Small intestine (tissue), 7 donors: ENCODE results near the gene VILL. TPM values are rescaled to one million over a fixed set of nuclear protein-coding genes. Genes with fewer than 3 reads are reported as not detected.

ENCODE experiments used
- DNase-seq, 2 donors: peaks; one replicate each; pipeline versions ENCODE4 v3.0.0 to v3.0.0-alpha.2; 2013
- FAIRE-seq: peaks from 2 replicates; lab custom pipeline; 2012; peaks lifted over from hg19 to GRCh38; lab: Jason Lieb, UNC
- H3K27ac ChIP-seq, 3 donors: one replicate each; pipeline ENCODE4 v1.5.1; 2013; ENCODE audit warnings: low read length in 2 of 3, mild to moderate bottlenecking in 2 of 3, control low read depth in 1 of 3, inconsistent platforms in 1 of 3, low read depth in 1 of 3, moderate library complexity in 1 of 3
- H3K27me3 ChIP-seq, 3 donors: one replicate each; pipeline ENCODE4 v1.6.1; 2013; ENCODE audit warnings: low read length in 3 of 3, inconsistent platforms in 1 of 3; ENCODE audit not compliant: control insufficient read depth in 3 of 3, insufficient read depth in 3 of 3
- H3K36me3 ChIP-seq, 3 donors: one replicate each; pipeline ENCODE4 v1.6.1; 2013; ENCODE audit warnings: low read length in 3 of 3, inconsistent platforms in 1 of 3, low read depth in 1 of 3, mild to moderate bottlenecking in 1 of 3, moderate library complexity in 1 of 3; ENCODE audit not compliant: control insufficient read depth in 3 of 3, insufficient read depth in 2 of 3
- H3K4me1 ChIP-seq, 3 donors: one replicate each; pipeline ENCODE4 v1.6.1; 2013; ENCODE audit warnings: low read length in 2 of 3, inconsistent platforms in 1 of 3, low read depth in 1 of 3, mild to moderate bottlenecking in 1 of 3, moderate library complexity in 1 of 3; ENCODE audit not compliant: control insufficient read depth in 3 of 3, insufficient read depth in 2 of 3
- H3K4me3 ChIP-seq, 3 donors: one replicate each; pipeline ENCODE4 v1.5.1; 2013; ENCODE audit warnings: low read length in 3 of 3, control low read depth in 1 of 3, inconsistent platforms in 1 of 3, low read depth in 1 of 3, mild to moderate bottlenecking in 1 of 3, moderate library complexity in 1 of 3
- H3K9me3 ChIP-seq, 2 donors: one replicate each; pipeline ENCODE4 v1.6.1; 2013; ENCODE audit warnings: low read depth in 1 of 2, low read length in 1 of 2; ENCODE audit not compliant: control insufficient read depth in 2 of 2, insufficient read depth in 1 of 2
- WGBS, 3 donors: extraction: QIAGEN DNeasy Blood & Tissue Kit; methylation state at CpG; one replicate each; pipeline ENCODE4 v1.1.7; 2013; 5-methylcytosine and 5-hydroxymethylcytosine counted together
- polyA plus RNA-seq, 4 donors: library from polyadenylated mRNA; stranded (reverse) in 3 of 4; unstranded in 1 of 4; fragments of 200-250 nt in 3 of 4; fragments of 120-200 nt in 1 of 4; gene quantifications; one replicate each; pipeline versions ENCODE4 v1.2.1 to v1.2.3, GENCODE V29; 2013
- donor health status: healthy with polysubstance abuse.
- donor health status: control.
- donor health status: control.
- donor health status: Bipolar disorder and iron deficiency.
- donor health status: healthy.

Gene VILL
- polyA plus RNA-seq, 4 donors = 57.6 to 266 (median 154) TPM

DNA sequence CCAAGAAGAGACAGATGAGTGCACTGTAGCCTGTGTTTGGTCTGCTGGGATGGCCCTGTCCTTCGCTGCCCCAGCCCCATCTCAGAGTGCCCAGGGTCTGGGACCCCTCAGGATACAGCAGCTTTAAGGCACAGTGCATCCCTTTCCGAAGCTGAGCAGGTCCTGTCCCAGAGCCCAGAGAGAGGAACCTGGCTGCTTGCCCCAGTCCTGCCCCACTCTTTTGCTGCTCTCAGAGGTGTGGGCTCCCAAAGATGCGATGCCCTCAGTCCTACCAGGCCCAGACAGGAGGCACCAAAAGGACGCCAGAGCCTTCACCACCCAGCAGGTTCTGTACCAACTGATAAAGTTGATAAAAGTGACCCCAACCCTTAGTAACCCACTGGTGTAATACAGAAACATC lies 30.6 kb downstream of the VILL start:
- FAIRE-seq = no peak
- no peak for DNase-seq
- Histone ChIP-seq H3K27me3 (no peaks in the 10 kb centered on the region), H3K4me3 (no peak overlapping the region), H3K9me3 (peaks cover 0 to 2% of the 10 kb centered on the region in 2 donors), H3K36me3 (peaks cover 0 to 44% (median 4%) of the 10 kb centered on the region in 3 donors), H3K4me1 (peaks cover 0 to 21% (median 0%) of the 10 kb centered on the region in 3 donors), H3K27ac (no peak overlapping the region)
- WGBS, 3 donors = 83 to 97% (median 87%) methylated on average over 4 of the region's 4 CpGs

DNA sequence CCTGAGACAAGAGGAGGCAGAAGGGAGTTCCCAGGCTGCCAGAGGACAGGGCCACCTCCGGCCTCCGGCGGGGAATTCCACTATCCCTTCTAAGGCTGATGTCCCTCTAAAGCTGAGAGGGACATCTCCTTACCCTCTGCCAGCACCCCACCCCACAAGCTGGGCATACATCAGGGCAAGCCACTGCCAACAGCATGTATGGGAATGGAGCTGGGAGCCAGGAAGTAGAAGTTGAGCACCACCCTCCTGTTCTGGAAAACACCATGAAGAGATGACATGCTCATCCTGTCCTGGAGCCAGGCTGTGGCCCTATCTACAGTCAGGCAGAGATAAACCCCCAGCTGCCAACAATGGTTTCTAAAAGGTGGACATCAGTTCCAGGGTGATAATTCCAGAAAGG lies 31.7 kb downstream of the VILL start:
- Histone ChIP-seq H3K4me3 (no peak overlapping the region), H3K4me1 (peaks cover 0 to 16% (median 0%) of the 10 kb centered on the region in 3 donors), H3K27me3 (no peaks in the 10 kb centered on the region), H3K9me3 (no peaks in the 10 kb centered on the region), H3K36me3 (peaks cover 0 to 33% (median 4%) of the 10 kb centered on the region in 3 donors), H3K27ac (no peak overlapping the region)
- 55 to 74% (median 56%) methylated on average over 3 of the region's 3 CpGs for WGBS, 3 donors
- FAIRE-seq (no peak), DNase-seq (no peak)

DNA sequence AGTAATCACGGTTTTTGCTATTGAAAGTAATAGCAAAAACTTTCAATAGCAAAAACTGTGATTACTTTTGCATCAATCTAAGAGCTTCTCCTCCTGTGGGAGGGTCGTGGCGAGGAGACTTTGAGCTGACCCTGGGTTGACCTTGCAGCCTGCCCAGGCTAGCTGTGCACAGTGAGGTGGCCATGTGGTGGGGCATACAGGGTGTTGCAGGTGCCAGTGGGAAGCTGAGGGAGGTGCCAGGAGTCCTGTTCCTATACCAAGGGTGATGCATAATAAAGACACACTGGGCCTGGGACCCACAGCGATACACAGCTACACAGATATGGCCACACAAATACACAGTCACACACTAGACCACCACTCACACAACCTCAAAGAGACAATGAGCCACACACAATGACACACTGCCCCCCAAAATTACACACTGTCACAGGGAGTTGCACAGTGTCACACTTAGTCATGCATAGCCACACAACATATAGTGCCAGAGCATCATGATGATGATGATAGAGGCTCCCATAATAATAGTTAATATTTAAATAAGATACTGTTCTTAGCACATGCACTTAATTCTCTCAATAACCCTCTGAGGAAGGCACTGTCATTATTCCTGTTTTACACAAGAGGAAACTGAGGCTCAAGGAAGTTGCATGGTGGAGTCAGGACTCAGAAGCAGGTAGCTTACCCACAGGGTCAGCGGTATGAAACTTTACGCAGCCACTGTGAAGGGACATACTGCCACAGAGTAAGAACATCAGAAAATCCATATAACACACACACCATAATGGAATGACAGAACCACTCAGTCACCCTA lies 32.5 kb downstream of the VILL start:
- peaks cover 0 to 1% (median 0%) of the 10 kb centered on the region in 3 donors for H3K27me3 ChIP-seq
- peak overlapping the region in 2 of 3 donors; percentile 13 to 97 for H3K27ac ChIP-seq
- DNase-seq = peak in 1 of 2 donors; percentile 11
- WGBS, 3 donors = 80 to 84% (median 81%) methylated on average over 6 of the region's 6 CpGs
- no peaks in the 10 kb centered on the region for H3K9me3 ChIP-seq
- no peak for FAIRE-seq
- H3K36me3 ChIP-seq = peaks cover 0 to 25% (median 4%) of the 10 kb centered on the region in 3 donors
- peak overlapping the region in 1 of 3 donors; percentile 65 for H3K4me3 ChIP-seq
- peaks cover 0 to 10% (median 0%) of the 10 kb centered on the region in 3 donors for H3K4me1 ChIP-seq

DNA sequence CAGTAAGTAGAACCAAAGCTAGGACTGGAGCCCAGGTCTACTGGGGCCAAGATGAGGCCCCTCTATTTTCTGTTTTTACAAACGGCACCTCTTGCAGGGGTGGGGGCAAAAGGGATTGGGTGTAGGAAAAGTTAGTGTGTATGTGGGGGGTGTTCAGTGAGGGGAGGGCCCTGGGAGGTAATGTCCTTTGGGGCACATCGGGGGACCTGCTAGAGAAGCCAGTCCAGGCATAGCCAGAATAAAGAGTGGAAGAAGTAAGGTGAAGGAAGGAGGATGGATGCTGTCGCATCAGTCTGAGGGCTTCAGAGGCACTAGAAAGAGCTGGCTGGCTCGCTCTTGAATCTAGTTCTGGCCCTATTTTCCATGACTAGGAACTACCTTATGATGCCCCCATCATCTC lies 36.3 kb downstream of the VILL start:
- DNase-seq = no peak
- H3K27ac ChIP-seq = no peak overlapping the region
- peaks cover 0 to 3% (median 0%) of the 10 kb centered on the region in 3 donors for H3K36me3 ChIP-seq
- H3K9me3 ChIP-seq = no peaks in the 10 kb centered on the region
- peaks cover 0 to 26% (median 0%) of the 10 kb centered on the region in 3 donors for H3K27me3 ChIP-seq
- no peak for FAIRE-seq
- 70 to 76% (median 70%) methylated on average over 4 of the region's 4 CpGs for WGBS, 3 donors
- no peak overlapping the region for H3K4me3 ChIP-seq
- H3K4me1 ChIP-seq = peaks cover 0 to 30% (median 0%) of the 10 kb centered on the region in 3 donors

DNA sequence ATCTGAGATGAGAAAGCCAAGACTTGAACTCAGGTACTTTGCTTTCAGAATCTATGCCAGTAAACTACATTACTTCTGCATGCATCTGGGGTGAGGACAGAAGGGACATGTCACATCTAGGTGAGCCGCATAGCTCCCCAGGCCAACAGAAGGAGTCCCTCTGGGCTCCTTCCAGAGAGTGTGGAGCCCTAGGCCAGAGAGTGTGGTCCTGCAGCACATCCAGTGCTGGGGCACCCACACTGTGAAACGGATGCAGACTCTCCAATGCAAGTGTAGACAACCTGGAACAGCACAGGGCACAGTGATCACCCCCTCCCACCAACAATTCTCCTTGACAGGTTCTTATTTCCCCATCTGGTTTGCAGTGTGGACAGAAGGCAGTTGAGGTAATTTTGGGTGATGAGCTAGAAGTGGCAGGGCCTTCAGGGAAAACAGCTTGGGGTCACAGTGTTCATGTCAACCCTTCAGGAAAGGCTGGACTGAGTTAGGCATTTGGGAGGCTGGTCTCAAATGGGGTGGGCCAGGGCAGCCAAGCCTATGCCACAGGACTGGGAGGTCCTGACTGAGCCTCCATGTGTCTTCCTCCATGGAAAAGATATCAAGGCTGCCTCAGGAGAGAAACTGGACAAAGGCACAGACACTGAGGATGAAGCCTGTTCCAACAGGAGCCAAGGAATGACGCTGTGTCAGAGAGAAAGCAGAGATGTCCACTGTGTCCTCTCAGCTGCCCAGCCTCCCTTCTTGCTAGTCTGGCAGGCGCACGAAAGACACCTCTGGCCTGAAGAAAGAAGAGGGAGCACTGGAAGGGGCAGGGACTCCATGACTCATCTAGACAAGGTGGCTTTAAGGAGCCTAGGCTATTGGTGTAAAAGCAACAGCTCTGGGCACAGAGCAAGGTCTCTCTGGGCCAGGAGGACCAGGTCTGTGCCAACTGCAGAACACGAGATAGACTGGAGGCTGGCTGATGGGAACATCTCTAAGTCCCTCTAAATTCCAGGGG lies 37.2 kb downstream of the VILL start:
- Histone ChIP-seq H3K27me3 (peaks cover 0 to 28% (median 1%) of the 10 kb centered on the region in 3 donors), H3K36me3 (no peaks in the 10 kb centered on the region), H3K9me3 (no peaks in the 10 kb centered on the region), H3K27ac (no peak overlapping the region), H3K4me1 (peaks cover 0 to 30% (median 0%) of the 10 kb centered on the region in 3 donors), H3K4me3 (no peak overlapping the region)
- DNase-seq = no peak
- FAIRE-seq = no peak
- 88 to 91% (median 90%) methylated on average over 6 of the region's 6 CpGs for WGBS, 3 donors

DNA sequence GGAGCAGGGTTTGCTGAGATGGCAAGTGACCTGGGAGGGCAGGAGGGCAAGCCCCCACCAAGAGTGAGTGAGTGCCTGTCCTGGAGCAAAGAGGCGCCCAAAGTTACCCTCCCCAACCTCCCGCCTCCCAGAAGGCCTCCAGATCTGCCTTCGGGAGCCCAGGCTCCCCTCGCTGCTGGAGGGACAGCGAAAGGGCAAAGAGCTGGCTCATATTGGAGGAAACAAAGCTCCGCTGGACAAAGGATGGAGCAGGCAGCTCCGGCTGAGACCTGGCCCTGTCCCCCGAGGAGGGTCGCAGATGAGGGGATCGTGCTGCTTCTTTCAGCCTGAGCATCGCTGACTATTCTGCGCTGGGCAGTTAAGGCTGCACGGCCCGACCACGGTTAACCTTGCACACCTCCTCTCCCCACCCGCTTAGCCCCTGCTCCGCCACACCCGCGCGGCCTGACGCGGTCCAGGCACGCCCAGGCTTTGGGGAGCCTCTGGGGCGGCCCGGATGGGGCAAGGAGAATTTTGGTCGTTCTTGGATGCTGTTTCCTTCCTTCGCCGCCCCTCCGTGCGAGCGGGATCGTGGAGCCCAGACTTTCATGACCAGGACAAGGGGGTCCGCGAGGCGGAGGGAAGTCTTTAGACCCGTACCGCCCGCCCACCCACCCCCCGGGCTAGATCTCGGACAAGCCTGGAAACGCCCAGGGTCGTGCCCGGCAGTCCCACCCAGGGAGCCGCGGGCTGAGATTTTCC lies 38.2 kb downstream of the VILL start:
- H3K36me3 ChIP-seq = no peaks in the 10 kb centered on the region
- H3K27me3 ChIP-seq = peaks cover 0 to 28% (median 1%) of the 10 kb centered on the region in 3 donors
- no peak for FAIRE-seq
- peak overlapping the region; percentile 24 to 53 (median 47) for H3K4me3 ChIP-seq
- peak overlapping the region in 1 of 3 donors; percentile 11 for H3K27ac ChIP-seq
- H3K9me3 ChIP-seq = no peaks in the 10 kb centered on the region
- peaks cover 0 to 28% (median 0%) of the 10 kb centered on the region in 3 donors for H3K4me1 ChIP-seq
- no peak for DNase-seq
- WGBS, 3 donors = 24 to 40% (median 36%) methylated on average over 39 to 45 of the region's 45 CpGs

DNA sequence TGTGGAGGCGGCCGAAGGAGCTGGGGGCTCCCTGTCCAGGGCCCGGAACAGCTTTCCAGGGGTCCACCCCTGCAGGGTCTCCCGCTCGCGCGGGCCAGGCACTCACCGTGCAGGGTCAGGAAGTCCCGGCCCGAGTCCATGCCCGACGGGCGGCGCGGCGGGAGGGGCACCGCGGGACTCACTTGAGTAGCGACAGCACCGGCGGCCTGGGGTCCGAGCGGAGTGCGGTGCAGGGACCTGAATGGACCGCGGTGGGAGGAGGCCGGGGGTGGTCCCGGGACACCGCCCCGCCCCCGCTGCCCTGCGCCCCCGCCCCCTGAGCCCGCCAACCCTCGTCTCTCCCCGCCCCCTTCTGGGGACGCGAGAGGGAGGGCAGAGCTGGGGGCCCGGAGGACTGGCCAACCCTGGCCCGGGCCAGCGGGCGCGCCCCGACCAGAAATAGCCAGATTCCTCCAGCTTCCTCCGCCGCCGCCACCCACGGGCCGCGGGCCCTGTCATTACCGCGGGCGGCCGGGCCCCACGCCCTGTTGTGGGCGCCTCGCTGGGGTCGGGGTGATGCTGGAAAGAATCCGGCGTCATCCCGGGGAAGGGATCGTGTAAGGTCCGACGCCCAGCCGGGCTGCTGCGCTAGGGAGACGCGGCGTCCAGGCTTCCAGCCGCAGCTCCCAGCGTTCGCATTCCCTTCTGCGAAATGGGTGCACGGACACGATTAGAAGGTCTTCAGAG lies 39.0 kb downstream of the VILL start, which contains the start of gene PLCD1:
Gene PLCD1 (minus strand): TSS at position 243 of the 726 bp plus-strand sequence. CDS start 103 bp downstream, at position 140.
- Histone ChIP-seq H3K9me3 (no peaks in the 10 kb centered on the region), H3K4me1 (peaks cover 0 to 28% (median 0%) of the 10 kb centered on the region in 3 donors), H3K27me3 (peaks cover 0 to 28% (median 1%) of the 10 kb centered on the region in 3 donors), H3K36me3 (no peaks in the 10 kb centered on the region), H3K4me3 (peak within 1 kb of the TSS; percentile 24 to 53 (median 47)), H3K27ac (peak within 1 kb of the TSS in 1 of 3 donors; percentile 11)
- WGBS, 3 donors = 2 to 3% (median 2%) methylated on average over 51 to 75 of the region's 75 CpGs
- no peak for FAIRE-seq
- peak; percentile 16 to 72 for DNase-seq
